ENCODE data around the gene C1orf232.

C1orf232 gene

GRCh38 chr1:26171084-26172072 lies 2.6 kb upstream of the C1orf232 start, which contains the start of gene ZNF593OS:
TSS of gene ZNF593OS (minus strand) at chr1:26171832. CDS start at chr1:26171661, 171 bp downstream.
- no peaks in the 10 kb centered on the region for H3K36me3 Mint-ChIP-seq (ENCODE audit: low read depth)
- peaks cover 13% of the 10 kb centered on the region for H3K4me1 Mint-ChIP-seq
- H3K9me3 Mint-ChIP-seq = no peaks in the 10 kb centered on the region
- no peak within 1 kb of the TSS for H3K27ac Mint-ChIP-seq
- peak within 1 kb of the TSS; percentile 87 to 91 (median 89) for H3K4me3 Mint-ChIP-seq
- TF ChIP-seq CTCF (IDR thresholded peaks at IDR 0.05; ENCODE audit: unreplicated experiment in 3 of 3) = no peak
- H3K27me3 Mint-ChIP-seq (ENCODE audit: low read depth) = no peaks in the 10 kb centered on the region

GRCh38 chr1:26170472-26170821 lies 1.7 kb upstream of the C1orf232 start:
- no peaks in the 10 kb centered on the region for H3K36me3 Mint-ChIP-seq (ENCODE audit: low read depth)
- H3K4me3 Mint-ChIP-seq = peak overlapping the region; percentile 87 to 91 (median 89)
- no peaks in the 10 kb centered on the region for H3K9me3 Mint-ChIP-seq
- no peaks in the 10 kb centered on the region for H3K27me3 Mint-ChIP-seq (ENCODE audit: low read depth)
- no peak for TF ChIP-seq CTCF (IDR thresholded peaks at IDR 0.05; ENCODE audit: unreplicated experiment in 3 of 3)
- peaks cover 17% of the 10 kb centered on the region for H3K4me1 Mint-ChIP-seq
- H3K27ac Mint-ChIP-seq = peak overlapping the region in 2 of 3 experiments; percentile 55 to 72

- peak; percentile 87 to 95 (median 91) for TF ChIP-seq CTCF (IDR thresholded peaks at IDR 0.05; ENCODE audit: unreplicated experiment in 3 of 3)
- Mint-ChIP-seq H3K4me1 (peaks cover 23% of the 10 kb centered on the region), H3K9me3 (no peaks in the 10 kb centered on the region), H3K27ac (peak within 1 kb of the TSS; percentile 71 to 83 (median 73)), H3K36me3 (ENCODE audit: low read depth) (no peaks in the 10 kb centered on the region), H3K4me3 (peak within 1 kb of the TSS; percentile 87 to 91 (median 89)), H3K27me3 (ENCODE audit: low read depth) (peaks cover 2% of the 10 kb centered on the region)
Measured at GRCh38 chr1:26169669-26170471, 1.1 kb upstream of the C1orf232 start, which contains the start of gene ZNF593. TSS of gene ZNF593 (plus strand) at chr1:26169908. CDS start at chr1:26169984, 76 bp downstream.

DNA sequence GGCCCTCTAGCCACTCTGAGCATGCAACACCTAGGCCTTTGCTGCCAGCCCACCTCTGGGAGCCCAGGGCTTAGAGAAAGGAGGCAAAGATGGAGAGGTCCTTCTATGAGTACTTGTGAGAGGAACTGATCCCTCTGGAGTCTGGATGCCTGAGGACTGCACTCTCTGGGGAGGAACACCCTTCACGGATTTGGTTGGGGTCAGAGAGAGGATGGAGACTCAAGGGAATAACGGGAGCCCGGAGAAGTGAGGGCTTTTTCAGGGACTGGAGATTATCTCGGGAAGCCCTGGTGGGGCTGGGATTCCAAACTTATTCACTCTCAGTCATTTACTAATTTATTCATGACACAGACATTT lies 413 bp upstream of the C1orf232 start:
- Mint-ChIP-seq H3K27ac (peak overlapping the region; percentile 71 to 83 (median 73)), H3K4me3 (peak overlapping the region; percentile 87 to 91 (median 89)), H3K36me3 (ENCODE audit: low read depth) (no peaks in the 10 kb centered on the region), H3K27me3 (ENCODE audit: low read depth) (peaks cover 8% of the 10 kb centered on the region), H3K4me1 (peaks cover 26% of the 10 kb centered on the region), H3K9me3 (no peaks in the 10 kb centered on the region)
- no peak for TF ChIP-seq CTCF (IDR thresholded peaks at IDR 0.05; ENCODE audit: unreplicated experiment in 3 of 3)

DNA sequence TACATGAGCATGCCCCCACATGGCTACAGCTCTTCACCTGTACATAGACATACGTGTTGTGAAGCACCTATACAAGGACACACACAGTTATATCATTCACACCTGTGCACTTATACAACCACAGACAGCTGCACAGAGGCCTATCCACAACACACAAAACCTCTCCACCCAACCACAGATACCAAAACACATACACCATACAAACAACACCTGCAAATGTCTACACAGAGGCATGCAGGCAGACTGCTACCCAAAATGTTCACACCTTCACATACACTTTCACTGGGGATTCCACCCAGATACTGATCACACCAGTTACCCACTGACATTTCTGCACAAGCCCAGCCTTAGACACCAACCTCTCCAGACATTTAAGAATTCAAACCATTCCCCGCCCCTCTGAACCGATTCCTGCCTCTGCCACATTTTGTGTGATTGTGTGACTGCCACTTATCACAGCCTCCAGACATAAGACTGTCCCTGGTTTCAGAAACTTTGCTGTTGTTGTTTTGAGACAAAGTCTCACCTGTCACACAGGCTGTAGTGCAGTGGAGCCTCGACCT lies 2.0 kb downstream of the C1orf232 start:
- Mint-ChIP-seq H3K4me3 (peak overlapping the region in 2 of 3 experiments; percentile 13 to 43), H3K36me3 (ENCODE audit: low read depth) (no peaks in the 10 kb centered on the region), H3K4me1 (peaks cover 31% of the 10 kb centered on the region), H3K27ac (peak overlapping the region; percentile 9 to 17 (median 11)), H3K27me3 (ENCODE audit: low read depth) (peaks cover 14% of the 10 kb centered on the region), H3K9me3 (no peaks in the 10 kb centered on the region)
- no peak for TF ChIP-seq CTCF (IDR thresholded peaks at IDR 0.05; ENCODE audit: unreplicated experiment in 3 of 3)

All from nephron (organoid).